ENCODE results near the gene STARD4. TPM values are rescaled to one million over a fixed set of nuclear protein-coding genes. Genes with fewer than 3 reads are reported as not detected.

STARD4 gene
- polyA plus RNA-seq, 1 of the 3 experiments (the other 2 are of a cell fraction) = 10.0 TPM

- Histone ChIP-seq H3K27ac (ENCODE audit: low read depth in 2 of 2, low read length in 1 of 2) (peak overlapping the region; percentile 91 to 99), H3K9ac (no peak overlapping the region), H4K20me1 (ENCODE audit: insufficient read depth) (no peaks in the 10 kb centered on the region), H3K79me2 (ENCODE audit: insufficient read depth) (no peaks in the 10 kb centered on the region), H3K4me1 (ENCODE audit: control insufficient read depth in 1 of 2, insufficient read depth in 2 of 2, low read depth in 1 of 2, low read length in 1 of 2) (peaks cover 0 to 30% of the 10 kb centered on the region in 2 experiments; a peak in 2 of 4 replicates), H2AFZ (ENCODE audit: low read depth) (no peak overlapping the region), H3K9me2 (no peaks in the 10 kb centered on the region), H3K27me3 (ENCODE audit: insufficient read depth) (no peaks in the 10 kb centered on the region), H3K4me3 (ENCODE audit: low read depth in 2 of 2, low read length in 1 of 2) (no peak overlapping the region), H3K9me3 (no peaks in the 10 kb centered on the region), H3F3A (replicated peaks; ENCODE audit: insufficient read depth) (no peaks in the 10 kb centered on the region), H3K36me3 (replicated peaks in 1 of 2; ENCODE audit: control insufficient read depth in 1 of 2, insufficient read depth in 2 of 2, low read length in 1 of 2) (no peaks in the 10 kb centered on the region), H3K4me2 (no peak overlapping the region; the same call in 1 of the 2 replicates)
- peak in 1 of 2 experiments; percentile 87; a peak in 2 of 4 replicates for TF ChIP-seq EP300 (IDR thresholded peaks at IDR 0.05; ENCODE audit: borderline replicate concordance in 1 of 2, low read depth in 1 of 2, low read length in 1 of 2)
- TF ChIP-seq MEF2A (IDR thresholded peaks at IDR 0.05; ENCODE audit: borderline replicate concordance, low read depth) = no peak
- TF ChIP-seq ELF1 (IDR thresholded peaks at IDR 0.05) = no peak
- TF ChIP-seq GATA2 (CRISPR knock-in tag; IDR thresholded peaks at IDR 0.05) = peak; percentile 63
- TF ChIP-seq FOXM1 (IDR thresholded peaks at IDR 0.05; ENCODE audit: low read depth) = no peak
- no peak for TF ChIP-seq REST (IDR thresholded peaks at IDR 0.05; ENCODE audit: low read depth, low read length)
- no peak for TF ChIP-seq RXRA (IDR thresholded peaks at IDR 0.05; ENCODE audit: borderline replicate concordance, low read depth)
- TF ChIP-seq CHD2 (IDR thresholded peaks at IDR 0.05; ENCODE audit: low read length, partially characterized antibody) = peak; percentile 58
- peak; percentile 34; the same call in 1 of the 2 replicates for TF ChIP-seq POLR2AphosphoS5 (IDR thresholded peaks at IDR 0.05; ENCODE audit: low read depth, low read length)
- TF ChIP-seq RAD21 (IDR thresholded peaks at IDR 0.05; ENCODE audit: low read length) = 0 out of 2 replicates have a peak, but pooled peaks have one; percentile 12
- TF ChIP-seq TCF12 (IDR thresholded peaks at IDR 0.05) = peak; percentile 43; the same call in 1 of the 2 replicates
- TF ChIP-seq NRF1 (IDR thresholded peaks at IDR 0.05; ENCODE audit: low read depth, low read length) = no peak
- no peak for TF ChIP-seq FOXJ3 (CRISPR knock-in tag; IDR thresholded peaks at IDR 0.05)
- TF ChIP-seq MAX (IDR thresholded peaks at IDR 0.05; ENCODE audit: low read depth) = no peak
- TF ChIP-seq USF2 (IDR thresholded peaks at IDR 0.05; ENCODE audit: borderline replicate concordance, low read depth, low read length) = no peak
- TF ChIP-seq ZBTB33 (IDR thresholded peaks at IDR 0.05; ENCODE audit: borderline replicate concordance, low read depth) = no peak
- TF ChIP-seq RCOR1 (IDR thresholded peaks at IDR 0.05; ENCODE audit: low read length) = peak; percentile 77; the same call in 1 of the 2 replicates
- POLR2A ChIA-PET = no interaction called here
- CTCF ChIA-PET = interaction anchor here (1.0 kb wide), 1 partner anchor 14 kb away, joined by 3 read pairs; no protein-coding TSS in a partner anchor
- peak; percentile 27 for DNase-seq
- WGBS (ENCODE audit: low lambda C conversion rate) = 52% methylated on average over 1 of the region's 1 CpG
These were observed 23.7 kb upstream of the STARD4 start for GRCh38 chr5:111535879-111536549.

All from SK-N-SH (cell line).